Hepatocyte (in vitro differentiated cells): ENCODE measurements around the gene COP1. TPM values are rescaled to one million over a fixed set of nuclear protein-coding genes. Genes with fewer than 3 reads are reported as not detected.

Experiments
- DNase-seq: peaks from one replicate; pipeline ENCODE4 v3.0.0-alpha.2; 2016; ENCODE audit warnings: low spot score
- H2AFZ ChIP-seq: fragments of 200-600 bp; sonication (generic); 2 replicates; pipeline ENCODE4 v1.6.0; 2016; ENCODE audit warnings: antibody characterized with exemption, mild to moderate bottlenecking
- H3K27ac ChIP-seq: fragments of 200-600 bp; sonication (generic); 2 replicates; pipeline ENCODE4 v1.5.1; 2016; ENCODE audit warnings: mild to moderate bottlenecking
- H3K27me3 ChIP-seq: fragments of 200-600 bp; sonication (generic); 2 replicates; pipeline ENCODE4 v1.6.1; 2016
- H3K36me3 ChIP-seq: fragments of 200-600 bp; sonication (generic); replicated peaks from 2 replicates; pipeline ENCODE4 v1.5.1; 2016; ENCODE audit warnings: low read depth; ENCODE audit not compliant: insufficient read depth
- H3K4me1 ChIP-seq: fragments of 200-600 bp; sonication (generic); 2 replicates; pipeline ENCODE4 v1.5.1; 2016; ENCODE audit warnings: mild to moderate bottlenecking, moderate library complexity; ENCODE audit not compliant: insufficient read depth
- H3K4me2 ChIP-seq: fragments of 200-600 bp; sonication (generic); 2 replicates; pipeline ENCODE4 v1.6.0; 2016
- H3K4me3 ChIP-seq: fragments of 200-600 bp; sonication (generic); 2 replicates; pipeline ENCODE4 v1.5.1; 2016; ENCODE audit warnings: mild to moderate bottlenecking
- H3K79me2 ChIP-seq: fragments of 200-600 bp; sonication (generic); 2 replicates; pipeline ENCODE4 v1.6.0; 2017; ENCODE audit warnings: mild to moderate bottlenecking
- H3K9me2 ChIP-seq: fragments of 200-600 bp; sonication (generic); replicated peaks from 2 replicates; pipeline ENCODE4 v1.6.0; 2017; ENCODE audit warnings: mild to moderate bottlenecking; ENCODE audit not compliant: insufficient read depth
- H3K9me3 ChIP-seq: fragments of 200-600 bp; sonication (generic); 2 replicates; pipeline ENCODE4 v1.5.1; 2016; ENCODE audit warnings: low read depth, mild to moderate bottlenecking
- H4K20me1 ChIP-seq: fragments of 200-600 bp; sonication (generic); 2 replicates; pipeline ENCODE4 v1.6.0; 2016; ENCODE audit warnings: mild to moderate bottlenecking; ENCODE audit not compliant: insufficient read depth, poor library complexity, severe bottlenecking
- CTCF ChIP-seq: fragments of 200-600 bp; sonication (generic); IDR thresholded peaks from 2 replicates; pipeline ENCODE4 v1.5.1; 2016; ENCODE audit warnings: antibody characterized with exemption, mild to moderate bottlenecking; ENCODE audit not compliant: poor library complexity
- EZH2 ChIP-seq: fragments of 200-600 bp; sonication (generic); IDR thresholded peaks from 2 replicates; pipeline ENCODE4 v1.6.1; 2016; ENCODE audit warnings: antibody characterized with exemption, mild to moderate bottlenecking, borderline replicate concordance
- EZH2phosphoT487 ChIP-seq: fragments of 200-600 bp; sonication (generic); IDR thresholded peaks from one replicate; pipeline ENCODE4 v1.6.1; 2018; ENCODE audit warnings: antibody characterized with exemption, mild to moderate bottlenecking, low read depth, moderate library complexity; ENCODE audit not compliant: unreplicated experiment, severe bottlenecking
- WGBS: methylation state at CpG from one replicate; pipeline ENCODE4 v1.1.6; 2016; ENCODE audit warnings: low lambda C conversion rate; ENCODE audit errors: missing lambda C conversion rate; 5-methylcytosine and 5-hydroxymethylcytosine counted together
- polyA plus RNA-seq: library from polyadenylated mRNA; unstranded; fragments of >200 nt; fragmentation: Nextera tagmentation; extraction: Ambion mirVana; gene quantifications from 2 replicates; pipeline ENCODE4 v1.2.1, GENCODE V29; 2016
- total RNA-seq: library from RNA; depleted of rRNA; stranded (reverse); fragments of >200 nt; gene quantifications from 2 replicates; pipeline ENCODE4 v1.2.3, GENCODE V29; 2014

Gene COP1
- total and polyA plus RNA-seq, 2 experiments from 2014 or later = 63.0 to 65.9 TPM

DNA sequence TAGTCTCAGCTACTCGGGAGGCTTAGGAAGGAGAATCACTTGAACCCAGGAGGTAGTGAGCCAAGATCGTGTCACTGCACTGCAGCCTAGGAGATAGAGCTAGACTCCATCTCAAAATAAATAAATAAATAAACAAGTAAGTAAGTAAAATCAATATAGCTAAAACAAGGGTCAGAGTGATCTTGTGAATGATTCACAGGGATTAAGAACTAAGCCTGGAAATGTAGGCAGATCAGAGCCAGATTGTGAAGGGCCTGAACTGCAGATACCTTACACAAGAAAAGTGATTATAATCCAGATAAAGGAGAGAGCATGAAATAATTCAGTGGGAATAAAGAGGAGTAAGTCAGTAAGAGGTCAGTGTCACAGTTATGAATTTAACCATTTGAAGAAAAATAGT is 41.5 kb downstream of the COP1 start:
- Histone ChIP-seq H3K4me3 (no peak overlapping the region), H4K20me1 (no peaks in the 10 kb centered on the region), H2AFZ (no peak overlapping the region), H3K4me1 (no peaks in the 10 kb centered on the region), H3K9me3 (no peaks in the 10 kb centered on the region), H3K27ac (no peak overlapping the region), H3K79me2 (peaks cover 67% of the 10 kb centered on the region), H3K4me2 (no peak overlapping the region), H3K36me3 (no peaks in the 10 kb centered on the region), H3K9me2 (no peaks in the 10 kb centered on the region), H3K27me3 (no peaks in the 10 kb centered on the region)
- no peak for TF ChIP-seq CTCF
- 86% methylated on average over 2 of the region's 2 CpGs for WGBS
- no peak for DNase-seq

GRCh38 chr1:176164014-176164678 is 42.9 kb downstream of the COP1 start:
- Histone ChIP-seq H3K36me3 (no peaks in the 10 kb centered on the region), H4K20me1 (no peaks in the 10 kb centered on the region), H3K9me3 (no peaks in the 10 kb centered on the region), H3K4me2 (no peak overlapping the region), H3K4me1 (no peaks in the 10 kb centered on the region), H3K79me2 (peaks cover 57% of the 10 kb centered on the region), H3K4me3 (no peak overlapping the region), H2AFZ (no peak overlapping the region), H3K9me2 (no peaks in the 10 kb centered on the region), H3K27ac (no peak overlapping the region), H3K27me3 (no peaks in the 10 kb centered on the region)
- no peak for TF ChIP-seq CTCF
- no peak for TF ChIP-seq EZH2
- TF ChIP-seq EZH2phosphoT487 = no peak
- DNase-seq = no peak
- 97% methylated on average over 2 of the region's 2 CpGs for WGBS

- peaks cover 55% of the 10 kb centered on the region for H3K79me2 ChIP-seq
- DNase-seq = no peak
- H2AFZ ChIP-seq = no peak overlapping the region
- H3K4me2 ChIP-seq = no peak overlapping the region
- H3K9me3 ChIP-seq = peaks cover 12% of the 10 kb centered on the region
- no peak overlapping the region for H3K4me3 ChIP-seq
- H4K20me1 ChIP-seq = no peaks in the 10 kb centered on the region
- no peaks in the 10 kb centered on the region for H3K27me3 ChIP-seq
- 93% methylated on average over 2 of the region's 2 CpGs for WGBS
- no peaks in the 10 kb centered on the region for H3K9me2 ChIP-seq
- H3K36me3 ChIP-seq = no peaks in the 10 kb centered on the region
- H3K4me1 ChIP-seq = no peaks in the 10 kb centered on the region
- TF ChIP-seq CTCF (no peak), EZH2phosphoT487 (no peak), EZH2 (no peak)
- no peak overlapping the region for H3K27ac ChIP-seq
Observed at GRCh38 chr1:176159993-176160392, 47.1 kb downstream of the COP1 start.
